ENCODE measurements around the gene TPSB2.
"Not testable (repeated sequence)": the region's sequence is repeated elsewhere in the genome, so short reads cannot be mapped to it uniquely, and the experiment has no call there.

DNA sequence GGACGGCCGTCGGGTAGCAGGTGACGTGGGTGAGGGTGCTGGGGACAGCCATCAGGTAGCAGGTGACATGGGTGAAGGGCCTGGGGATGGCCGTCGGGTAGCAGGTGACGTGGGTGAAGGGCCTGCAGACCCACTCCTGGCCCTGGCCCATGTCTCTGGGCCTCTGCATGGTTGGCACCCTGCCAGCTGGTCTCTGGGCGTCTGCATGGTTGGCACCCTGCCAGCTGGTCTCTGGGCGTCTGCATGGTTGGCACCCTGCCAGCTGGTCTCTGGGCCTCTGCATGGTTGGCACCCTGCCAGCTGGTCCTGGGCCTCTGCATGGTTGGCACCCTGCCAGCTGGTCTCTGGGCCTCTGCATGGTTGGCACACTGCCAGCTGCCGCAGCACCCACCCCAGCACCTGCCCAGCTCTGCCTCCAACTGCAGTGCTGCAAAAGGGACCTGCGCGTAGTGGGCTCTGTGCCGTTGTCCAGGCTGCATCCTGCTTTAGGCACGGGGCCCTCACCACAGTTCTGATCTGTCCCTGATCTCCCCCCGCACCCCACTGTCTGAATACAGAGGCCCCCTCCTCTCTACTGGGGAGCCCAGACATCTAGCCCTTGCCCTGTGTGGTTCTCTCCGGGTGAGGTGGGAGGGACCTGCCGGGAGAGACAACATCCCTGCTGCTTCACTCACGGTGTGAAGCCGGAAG, 41.9 kb upstream of the TPSB2 start:
- TF ChIP-seq POLR2A, CTCF (IDR thresholded peaks at IDR 0.05): not testable (repeated sequence)
